HS-5 (cell line): Measurements from ENCODE around the gene ZSCAN26.
"Not testable (repeated sequence)": the region's sequence is repeated elsewhere in the genome, so short reads cannot be mapped to it uniquely, and the experiment has no call there.

Experiments used
- DNase-seq: peaks from one replicate; pipeline ENCODE4 v3.0.0-alpha.2; 2012; ENCODE audit warnings: low read depth

Gene ZSCAN26

DNA sequence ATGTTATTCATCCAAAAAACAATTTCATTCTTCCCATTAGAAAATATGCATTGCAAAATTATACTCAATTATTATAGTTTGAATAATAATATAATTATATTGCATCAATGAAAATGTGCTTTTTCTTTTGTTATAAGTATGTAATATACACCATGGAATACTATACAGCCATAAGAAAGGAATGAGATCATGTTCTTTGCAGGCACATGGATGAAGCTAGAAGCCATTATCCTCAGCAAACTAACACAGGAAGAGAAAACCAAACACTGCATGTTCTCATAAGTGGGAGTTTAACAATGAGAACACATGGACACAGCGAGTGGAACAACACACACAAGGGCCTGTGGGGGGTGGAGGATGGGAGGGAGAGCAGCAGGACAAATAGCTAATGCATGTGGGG is 9.9 kb upstream of the ZSCAN26 start:
- no peak for DNase-seq

DNA sequence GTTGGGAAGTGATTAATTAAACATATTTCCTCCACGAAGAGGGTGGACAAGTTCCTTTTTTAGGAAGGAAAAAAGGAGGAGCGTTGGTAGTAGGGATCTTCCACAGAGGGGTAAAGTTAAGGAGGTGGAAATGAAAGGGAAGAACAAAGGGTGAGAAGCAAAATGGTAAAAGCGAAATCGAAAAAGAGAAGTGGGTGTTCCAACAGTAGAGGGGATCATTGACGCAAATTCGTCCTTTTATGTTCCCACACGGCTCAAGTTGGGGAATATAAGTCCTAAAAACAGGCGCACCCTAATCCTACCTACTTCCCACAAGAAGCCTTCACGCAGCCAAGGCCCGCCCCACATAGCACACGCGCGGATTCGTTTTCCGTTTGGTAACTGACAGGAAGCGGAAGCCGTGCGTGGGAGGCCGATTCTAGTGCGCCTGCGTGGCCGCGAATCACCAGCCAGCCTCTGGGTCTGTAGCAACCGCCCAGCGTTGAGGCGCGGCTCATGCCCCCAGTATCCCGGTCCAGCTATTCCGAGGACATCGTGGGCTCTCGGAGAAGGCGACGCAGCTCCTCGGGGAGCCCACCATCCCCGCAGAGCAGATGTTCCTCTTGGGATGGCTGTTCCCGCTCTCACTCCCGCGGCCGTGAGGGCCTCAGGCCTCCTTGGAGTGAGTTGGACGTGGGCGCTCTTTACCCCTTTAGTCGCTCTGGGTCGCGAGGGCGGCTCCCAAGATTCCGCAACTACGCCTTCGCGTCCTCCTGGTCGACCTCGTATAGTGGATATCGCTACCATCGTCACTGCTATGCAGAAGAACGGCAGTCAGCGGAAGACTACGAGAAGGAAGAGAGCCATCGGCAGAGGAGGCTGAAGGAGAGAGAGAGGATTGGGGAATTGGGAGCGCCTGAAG is 7.8 kb upstream of the ZSCAN26 start, which contains the start of gene NKAPL:
Gene NKAPL (plus strand): TSS at position 421 of the 901 bp plus-strand sequence. CDS start 75 bp downstream, at position 496.
- no peak for DNase-seq

DNA sequence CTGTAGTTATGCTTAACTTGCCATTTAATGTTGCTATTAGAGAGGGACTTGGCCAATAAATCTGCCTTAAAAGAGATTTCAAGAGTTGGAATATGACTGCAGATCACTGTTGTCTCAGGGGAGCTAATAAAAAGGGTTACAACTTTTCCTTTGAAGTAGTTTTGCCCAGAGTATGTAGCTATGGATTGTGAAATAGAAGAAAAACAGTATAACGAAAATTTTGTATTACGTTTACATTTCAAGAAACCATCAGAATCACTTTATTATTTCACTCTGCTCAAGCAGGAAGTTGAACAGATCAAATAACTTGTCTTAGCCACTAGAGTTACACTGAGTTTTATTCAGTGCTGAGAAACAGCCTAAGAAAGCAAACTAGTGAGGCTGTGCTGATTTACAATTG is 3.0 kb upstream of the ZSCAN26 start:
- DNase-seq: no peak

DNA sequence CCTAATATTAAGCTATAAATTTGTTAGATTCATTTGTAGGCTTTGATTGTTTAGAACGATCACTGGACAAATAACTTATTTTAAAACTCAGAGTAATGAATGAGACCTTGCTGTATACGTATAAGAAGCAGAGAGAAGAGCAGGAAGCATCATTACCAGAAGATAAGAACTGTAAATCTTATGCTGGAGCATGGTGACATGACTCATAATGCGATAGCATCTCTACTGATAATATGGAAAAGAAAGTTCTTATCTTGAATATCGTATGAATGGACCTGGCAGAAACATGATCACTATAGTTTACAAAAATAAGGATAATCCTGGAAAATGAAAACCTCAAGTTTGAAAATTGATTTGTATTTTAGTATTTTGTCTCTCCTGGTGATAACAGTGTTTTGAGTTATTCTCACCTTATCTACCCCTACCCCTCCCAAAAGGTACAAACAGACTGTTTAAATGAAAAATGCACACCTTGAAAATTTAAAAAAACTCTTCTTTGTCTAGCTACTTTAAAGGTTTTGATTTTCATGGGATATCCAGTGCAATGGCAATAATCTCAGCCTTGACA is 2.0 kb upstream of the ZSCAN26 start:
- no peak for DNase-seq

DNA sequence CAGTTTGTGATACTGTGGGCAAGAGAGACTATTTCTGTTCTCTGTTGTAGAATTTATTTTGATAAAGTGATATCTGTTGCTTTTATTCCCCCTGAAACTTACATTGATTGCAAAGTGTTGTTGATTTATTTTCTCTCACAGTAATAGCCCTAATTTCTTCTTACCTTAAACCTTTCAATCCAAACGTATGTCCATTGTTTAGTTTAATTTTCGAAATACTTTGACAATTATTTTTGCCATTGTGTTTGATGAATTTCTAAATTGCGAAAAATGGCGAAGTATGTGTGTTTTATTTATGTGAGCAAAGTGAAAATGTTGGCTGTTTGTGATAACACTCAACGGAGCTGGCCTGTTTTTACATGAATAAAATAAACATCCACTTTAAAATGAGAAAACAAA is 381 bp upstream of the ZSCAN26 start:
- DNase-seq: no peak

DNA sequence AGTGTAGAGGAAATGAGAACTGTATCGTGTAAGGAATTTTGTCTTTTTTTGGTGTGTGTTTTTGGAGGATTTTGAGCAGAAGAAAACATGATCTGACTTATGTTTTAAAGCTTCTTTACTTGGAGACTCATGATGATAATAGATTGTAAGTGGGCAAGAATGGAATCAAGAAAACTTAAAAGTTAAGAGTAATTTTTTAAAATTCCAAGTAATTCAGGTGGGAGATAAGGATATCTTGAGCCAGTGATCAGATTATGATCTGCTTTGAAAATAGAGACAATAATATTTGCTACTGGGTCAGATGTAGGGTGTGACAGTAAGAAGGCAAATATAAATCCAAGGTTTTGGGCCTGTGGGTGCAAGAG is 734 bp downstream of the ZSCAN26 start:
- no peak for DNase-seq

DNA sequence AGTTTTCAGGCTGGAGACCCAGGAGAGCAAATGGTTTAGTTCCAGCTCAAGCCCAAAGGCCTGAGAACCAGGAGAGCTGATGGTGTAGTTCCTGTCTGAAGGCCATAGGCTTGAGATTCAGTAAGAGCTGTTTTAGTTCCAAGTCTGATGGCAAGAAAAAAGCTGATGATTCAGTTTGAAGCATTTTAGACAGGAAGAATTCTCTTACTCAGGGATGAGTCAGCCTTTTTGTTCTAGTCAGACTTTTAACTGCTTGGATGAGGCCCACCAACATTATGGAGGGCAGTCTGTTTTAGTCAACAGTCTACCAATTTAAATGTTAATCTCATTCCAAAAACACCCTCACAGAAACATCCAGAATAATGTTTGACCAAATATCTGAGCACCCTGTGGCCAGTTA is 2.5 kb downstream of the ZSCAN26 start:
- peak; percentile 63 for DNase-seq

DNA sequence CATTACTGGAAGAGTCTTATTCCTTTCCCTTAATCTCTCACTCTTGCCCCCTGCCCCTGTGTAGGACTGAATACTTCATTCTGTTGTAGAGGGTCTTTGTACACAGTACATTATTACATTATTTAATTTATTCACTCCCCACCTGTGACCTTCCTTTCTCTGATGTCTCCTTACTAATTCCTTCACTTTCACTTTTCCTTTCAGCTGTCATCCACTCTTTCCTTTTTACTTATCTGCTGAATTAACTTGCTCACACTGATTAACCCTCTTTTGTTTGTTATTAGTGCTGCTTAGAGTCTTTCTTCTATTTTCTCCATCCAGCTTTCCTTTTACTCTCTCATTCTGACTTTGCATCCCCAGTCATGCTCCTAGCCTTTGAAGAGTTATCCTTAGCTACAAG is 7.9 kb downstream of the ZSCAN26 start:
- no peak for DNase-seq

DNA sequence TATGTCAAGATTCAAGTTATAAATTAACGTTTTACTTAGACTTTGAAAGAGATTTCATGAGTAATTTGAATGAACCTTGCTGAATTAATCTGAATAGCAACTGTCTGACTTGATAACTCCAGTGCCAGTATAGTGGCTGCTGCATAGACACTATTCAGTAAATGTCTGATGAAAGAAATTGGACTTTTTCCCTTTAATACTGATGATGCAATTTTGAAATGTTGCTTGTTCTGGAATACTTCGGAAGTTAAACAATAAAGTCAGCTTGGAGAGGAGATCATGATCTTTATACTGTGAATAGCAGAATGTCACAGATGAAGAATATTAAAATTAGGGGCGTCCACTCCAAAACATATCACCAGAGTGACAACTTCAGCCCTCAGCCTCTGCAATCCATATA is 10.8 kb downstream of the ZSCAN26 start:
- DNase-seq: no peak

DNA sequence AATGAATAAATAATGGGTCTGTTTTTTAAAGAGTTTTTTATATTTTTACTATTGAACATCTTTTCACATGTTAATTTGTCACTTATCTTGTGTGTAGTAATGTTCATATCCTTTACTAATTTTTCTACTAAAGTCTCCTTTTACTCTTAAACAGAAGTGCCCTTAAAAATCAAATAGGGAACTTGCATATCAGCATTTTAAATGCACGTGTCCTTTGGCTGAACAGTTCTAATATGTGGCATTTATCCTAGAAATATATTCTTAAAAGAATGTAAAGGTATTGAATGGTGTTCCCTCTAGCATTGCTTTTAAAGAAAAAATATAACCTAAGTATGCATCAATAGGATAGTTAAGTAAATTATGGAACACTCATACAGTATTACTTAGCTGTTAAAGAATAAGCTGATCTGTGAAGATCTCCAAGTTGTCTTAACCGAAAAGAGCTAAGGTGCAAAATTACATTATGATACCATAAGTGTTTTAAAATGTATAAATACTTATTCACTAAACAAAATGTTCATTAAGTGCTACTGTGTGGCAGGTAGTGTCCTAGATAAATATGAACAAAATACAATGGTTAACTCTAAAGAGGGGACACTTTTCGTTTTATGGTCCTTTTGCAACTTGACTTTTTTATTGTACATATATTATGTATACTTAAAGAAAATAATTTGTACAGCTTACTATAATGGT is 13.8 kb downstream of the ZSCAN26 start:
- DNase-seq: no peak

DNA sequence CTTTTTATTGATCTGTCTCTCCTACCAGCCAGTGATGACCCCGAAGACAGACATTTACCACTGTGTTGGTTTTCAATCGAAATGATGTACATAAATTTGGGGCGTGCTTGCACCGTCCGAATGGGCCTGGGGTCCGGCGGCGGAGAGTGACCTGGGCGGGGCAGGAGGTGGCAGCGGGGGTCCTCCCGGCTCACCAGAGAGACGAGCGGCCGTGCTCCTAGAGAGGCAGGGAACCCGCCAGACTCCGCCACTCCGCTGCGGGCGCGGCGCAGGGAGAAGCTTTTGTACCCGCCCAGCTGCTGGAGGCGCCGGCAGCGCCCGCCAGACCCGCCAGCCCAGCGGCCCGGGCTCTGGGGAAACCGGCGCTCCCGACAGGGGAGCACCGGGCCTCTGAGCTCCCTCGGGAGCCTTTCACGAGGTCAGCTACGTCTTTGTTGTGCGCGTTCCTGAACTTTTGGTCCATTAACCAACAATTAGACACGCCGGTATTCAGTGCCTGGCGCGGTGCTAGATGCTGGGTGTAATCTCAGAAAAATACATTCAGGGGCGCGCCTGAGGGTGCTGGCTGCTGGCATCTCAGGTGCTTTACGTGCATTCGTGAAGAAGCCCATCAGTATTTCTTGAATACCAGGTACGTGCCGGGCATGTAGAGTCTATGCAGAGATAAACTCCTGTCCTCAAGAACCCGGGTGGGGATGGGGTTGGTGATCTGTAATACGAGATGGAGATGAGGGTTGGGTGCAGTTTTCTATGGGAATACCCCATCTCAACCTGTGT is 14.5 kb downstream of the ZSCAN26 start, which contains the start of gene PGBD1:
Gene PGBD1 (plus strand): TSS at position 285 of the 777 bp plus-strand sequence. CDS start 2,242 bp downstream, outside the sequence.
- DNase-seq: peak; percentile 26

DNA sequence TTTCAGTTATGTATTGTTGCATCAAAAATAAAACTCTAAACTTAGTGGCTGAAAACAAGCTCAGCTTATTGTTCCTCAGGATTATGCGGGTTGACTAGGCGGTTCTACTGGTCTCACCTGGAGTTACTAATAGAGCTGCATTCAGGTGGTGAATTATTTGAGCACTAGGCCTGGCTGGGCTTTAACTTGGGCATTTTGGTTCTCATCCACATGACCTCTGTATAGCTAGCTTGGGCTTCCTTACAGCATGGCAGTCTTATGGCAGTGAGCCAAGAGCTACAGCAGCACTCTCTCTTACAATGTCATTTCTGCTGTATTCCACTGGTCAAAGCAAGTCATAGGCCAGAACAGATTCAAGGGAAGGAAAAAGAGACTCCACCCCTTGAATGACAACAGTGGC is 16.0 kb downstream of the ZSCAN26 start:
- DNase-seq: no peak

DNA sequence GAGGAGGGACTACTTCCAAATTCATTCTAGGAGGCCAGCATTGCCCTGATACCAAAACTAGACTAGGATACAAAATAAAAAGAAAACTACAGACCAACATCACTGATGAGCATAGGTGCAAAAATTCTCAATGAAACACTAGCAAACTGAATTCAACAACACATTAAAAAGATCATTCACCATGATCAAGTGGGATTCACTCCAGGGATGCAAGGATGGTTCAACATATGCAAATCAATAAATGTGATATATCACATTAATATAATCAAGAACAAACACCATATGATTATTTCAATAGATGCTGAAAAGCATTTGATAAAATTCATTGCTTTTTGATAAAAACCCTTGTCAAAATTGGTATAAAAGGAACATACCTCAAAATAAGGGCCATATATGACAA is 24.6 kb downstream of the ZSCAN26 start:
- DNase-seq: no peak

DNA sequence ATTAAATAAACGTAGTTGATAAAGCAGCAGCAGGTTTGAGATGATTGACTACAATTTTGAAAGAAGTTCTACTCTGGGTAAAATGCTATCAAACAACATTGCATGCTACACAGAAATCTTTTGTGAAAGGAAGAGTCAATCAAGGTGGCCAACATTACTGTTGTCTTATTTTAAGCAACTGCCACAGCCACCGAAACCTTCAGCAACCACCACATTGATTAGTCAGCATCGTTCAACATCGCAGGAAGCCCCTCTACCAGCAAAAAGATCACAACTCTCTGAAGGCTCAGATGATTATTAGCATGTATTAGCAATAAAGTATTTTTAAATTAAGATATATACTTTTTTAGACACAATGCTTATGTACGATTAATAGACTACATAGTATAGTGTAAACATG is 28.4 kb downstream of the ZSCAN26 start:
- DNase-seq: no peak

DNA sequence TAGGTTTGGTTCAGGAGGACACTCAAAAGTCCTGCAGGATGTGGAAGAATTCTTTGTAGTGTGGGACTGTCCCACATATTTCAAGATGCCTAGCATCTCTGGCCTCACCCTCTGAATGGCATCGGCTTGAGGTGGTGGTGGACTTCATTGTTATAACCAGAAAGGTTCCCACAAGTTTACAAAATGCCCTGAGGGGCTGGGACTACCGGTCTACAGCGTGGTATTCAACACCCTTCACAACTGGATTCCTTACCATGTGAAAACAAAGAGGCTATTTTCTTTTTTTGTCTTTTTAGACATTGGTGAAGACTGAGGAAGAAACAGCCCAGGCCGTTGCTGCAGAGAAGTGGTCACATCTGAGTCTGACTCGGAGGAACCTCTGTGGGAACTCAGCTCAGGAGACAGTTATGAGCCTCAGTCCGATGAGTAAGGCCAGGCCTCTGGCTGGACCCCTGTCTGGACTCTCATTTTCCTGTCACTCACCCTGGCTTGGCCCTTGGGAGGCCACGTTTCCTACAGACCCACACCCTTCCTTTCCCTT is 29.6 kb downstream of the ZSCAN26 start:
- DNase-seq: no peak

DNA sequence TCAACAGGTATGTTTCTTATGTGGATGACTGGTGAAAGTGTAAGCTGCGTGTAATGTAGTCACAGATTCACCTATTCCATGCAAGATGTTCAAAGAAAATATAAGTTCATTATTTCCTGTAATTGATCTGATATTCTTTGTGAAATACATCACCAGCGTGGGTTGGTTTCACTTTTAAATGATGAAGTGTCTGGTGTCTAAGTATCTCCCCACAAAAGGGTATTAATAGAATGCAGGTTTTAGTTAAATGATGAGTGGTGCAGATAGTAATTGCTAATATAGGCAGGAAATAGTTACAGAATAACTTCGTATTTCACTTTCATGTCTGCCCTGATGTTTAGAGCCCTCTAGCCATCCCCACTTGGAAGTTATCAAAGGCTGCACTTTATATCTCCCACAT is 36.6 kb downstream of the ZSCAN26 start:
- DNase-seq: no peak

DNA sequence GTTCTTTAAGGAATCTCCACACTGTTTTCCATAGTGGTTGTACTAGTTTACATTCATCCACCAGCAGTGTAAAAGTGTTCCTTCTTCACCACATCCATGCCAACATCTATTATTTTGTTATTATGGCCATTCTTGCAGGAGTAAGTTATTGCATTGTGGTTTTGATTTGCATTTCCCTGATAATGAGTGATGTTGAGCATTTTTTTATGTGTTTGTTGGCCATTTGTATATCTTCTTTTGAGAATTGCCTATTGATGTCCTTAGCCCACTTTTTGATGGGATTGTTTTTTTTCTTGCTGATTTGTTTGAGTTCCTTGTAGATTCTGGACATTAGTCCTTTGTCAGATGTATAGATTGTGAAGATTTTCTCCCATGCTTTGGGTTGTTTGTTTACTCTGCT is 39.4 kb downstream of the ZSCAN26 start:
- DNase-seq: not testable (repeated sequence)

DNA sequence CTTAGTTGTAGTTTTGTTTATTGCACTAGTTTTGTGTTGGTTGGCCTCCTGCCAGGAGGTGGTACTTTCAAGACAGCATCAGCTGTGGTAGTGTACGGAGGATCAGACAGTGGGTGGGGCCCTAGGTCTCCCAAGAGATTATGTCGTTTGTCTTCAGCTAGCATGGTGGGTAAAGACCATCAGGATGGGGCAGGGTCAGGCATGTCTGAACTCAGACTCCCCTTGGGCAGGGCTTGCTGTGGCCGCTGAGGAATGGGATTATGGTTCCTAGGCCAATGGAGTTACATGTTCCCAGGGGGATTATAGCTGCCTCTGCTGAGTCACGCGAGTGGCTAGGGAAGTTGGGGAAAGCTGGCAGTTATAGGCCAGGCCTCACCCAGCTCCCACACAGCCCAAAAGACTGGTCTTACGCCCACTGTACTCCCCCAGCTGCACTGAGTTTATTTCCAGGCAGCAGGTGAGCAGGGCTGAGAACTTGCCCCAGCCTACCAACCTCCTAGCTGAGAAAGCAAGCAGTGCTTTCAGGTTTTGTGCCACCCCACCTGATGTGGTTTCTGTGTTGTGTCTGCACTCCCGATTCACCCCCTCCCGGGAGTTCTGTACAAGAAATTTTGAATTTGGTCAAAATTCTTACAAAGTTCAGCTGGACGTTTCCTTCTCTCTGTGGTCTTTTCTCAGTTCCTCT is 44.3 kb downstream of the ZSCAN26 start:
- DNase-seq: no peak

DNA sequence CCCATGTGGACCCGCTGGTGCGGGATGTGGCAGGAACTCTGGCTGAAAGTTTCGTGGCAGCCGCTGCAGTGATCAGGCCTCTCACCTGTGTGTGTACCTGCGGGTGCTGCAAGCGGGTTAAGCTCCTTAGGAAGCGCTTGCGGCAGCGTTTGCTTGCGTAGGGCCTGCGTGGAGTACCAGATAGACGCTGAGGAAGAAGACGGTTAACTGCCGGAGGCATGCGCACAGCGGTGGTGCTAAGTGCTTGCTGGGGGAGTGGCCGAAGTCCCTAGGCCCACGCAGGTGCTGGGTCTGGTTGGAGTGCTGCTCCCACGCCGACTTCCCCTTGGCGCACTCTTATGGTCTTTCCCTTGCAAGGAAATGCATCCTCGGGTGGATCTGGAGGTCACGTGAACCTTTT is 46.0 kb downstream of the ZSCAN26 start:
- no peak for DNase-seq

DNA sequence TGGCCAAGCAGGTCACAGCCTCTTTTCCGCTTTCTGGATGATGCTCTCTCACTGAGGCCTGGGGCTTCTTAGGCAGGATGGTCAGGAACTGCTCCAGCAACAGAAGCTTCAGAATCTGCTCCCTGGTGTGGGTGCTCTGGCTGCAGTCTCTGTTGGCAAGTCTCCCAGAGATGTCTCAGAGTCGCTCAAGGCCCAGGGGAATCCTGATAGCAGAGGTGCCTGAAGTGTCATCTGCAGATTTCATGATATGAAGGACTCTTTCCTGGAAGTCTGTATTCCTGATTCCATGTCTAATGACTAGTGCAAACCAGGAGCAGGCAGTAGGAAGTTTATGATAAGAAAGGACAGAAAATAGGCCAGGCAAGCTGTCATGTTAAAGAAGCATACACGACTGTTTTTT is 48.7 kb downstream of the ZSCAN26 start:
- DNase-seq: no peak

DNA sequence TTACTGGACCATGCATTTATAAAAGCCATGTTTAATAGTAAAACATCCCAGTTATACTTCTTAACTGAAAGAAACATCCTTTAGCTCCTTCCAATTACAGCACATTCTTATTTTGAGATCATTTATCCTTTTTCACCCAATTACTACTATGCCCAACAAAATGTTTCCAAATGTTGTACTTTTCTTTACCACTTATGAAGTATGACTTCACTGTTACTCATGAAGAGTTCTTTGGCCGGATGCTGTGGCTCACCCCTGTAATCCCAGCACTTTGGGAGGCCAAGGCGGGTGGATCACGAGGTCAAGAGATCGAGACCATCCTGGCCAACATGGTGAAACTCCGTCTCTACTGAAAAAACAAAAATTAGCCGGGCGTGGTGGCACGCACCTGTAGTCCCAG is 50.9 kb downstream of the ZSCAN26 start:
- DNase-seq: peak; percentile 13
